H1 (cell line): Measurements from ENCODE around the gene PCCA. TPM values are rescaled to one million over a fixed set of nuclear protein-coding genes. Genes with fewer than 3 reads are reported as not detected.

Experiments
- CTCF ChIA-PET: fragments of 300-600 bp; sonication (Branson Sonifier 250); formaldehyde crosslinking; loops from one replicate; lab custom pipeline; 2021; ENCODE audit not compliant: partially characterized antibody; lab: Charles Lee
- POLR2A ChIA-PET: fragments of 300-600 bp; sonication (Branson Sonifier 250); formaldehyde crosslinking; loops from one replicate; lab custom pipeline; 2021; ENCODE audit warnings: inconsistent platforms; ENCODE audit not compliant: partially characterized antibody; lab: Charles Lee
- DNase-seq, 2 experiments: peaks; one replicate each; pipeline versions ENCODE4 v3.0.0 to v3.0.0-alpha.2; 2010 to 2022; ENCODE audit warnings: low spot score in 2 of 2, low read depth in 1 of 2, mixed read lengths in 1 of 2
- FAIRE-seq: peaks from 2 replicates; lab custom pipeline; 2011; peaks lifted over from hg19 to GRCh38; lab: Jason Lieb, UNC
- H2AFZ ChIP-seq: 2 replicates; pipeline ENCODE4 v1.8.1; 2012; ENCODE audit warnings: low read length, inconsistent platforms
- H2AK5ac ChIP-seq: 2 replicates; pipeline ENCODE4 v1.6.1; 2013; ENCODE audit warnings: low read depth, low read length
- H2BK120ac ChIP-seq: replicated peaks from 2 replicates; pipeline ENCODE3; 2013; ENCODE audit warnings: low read depth, low read length, inconsistent platforms
- H2BK12ac ChIP-seq: 2 replicates; pipeline ENCODE4 v1.6.1; 2013; ENCODE audit warnings: low read depth, low read length
- H2BK15ac ChIP-seq: 2 replicates; pipeline ENCODE4 v1.6.1; 2013; ENCODE audit warnings: low read length
- H2BK20ac ChIP-seq: 2 replicates; pipeline ENCODE4 v1.6.1; 2013; ENCODE audit warnings: low read length
- H2BK5ac ChIP-seq: 2 replicates; pipeline ENCODE4 v1.6.1; 2013; ENCODE audit warnings: low read depth, low read length
- H3K14ac ChIP-seq: 2 replicates; pipeline ENCODE4 v1.6.1; 2013; ENCODE audit warnings: inconsistent platforms; ENCODE audit not compliant: insufficient read length
- H3K18ac ChIP-seq: 2 replicates; pipeline ENCODE4 v1.6.1; 2013; ENCODE audit warnings: low read length; ENCODE audit errors: extremely low read depth
- H3K23ac ChIP-seq: 2 replicates; pipeline ENCODE4 v1.6.1; 2013; ENCODE audit warnings: inconsistent platforms; ENCODE audit not compliant: insufficient read length
- H3K23me2 ChIP-seq: 2 replicates; pipeline ENCODE4 v1.6.1; 2013; ENCODE audit warnings: low read depth, low read length
- H3K27ac ChIP-seq: 2 replicates; pipeline ENCODE4 v1.6.1; 2011; ENCODE audit warnings: low read depth, low read length, inconsistent platforms
- H3K27me3 ChIP-seq, 4 experiments: replicated peaks in 1 of 4; 1 replicate in 1 of 4; 2 replicates in 3 of 4; pipeline versions ENCODE4 v1.6.1 to v1.8.1; 2011 to 2013; ENCODE audit warnings: low read length in 3 of 4, mild to moderate bottlenecking in 3 of 4, inconsistent platforms in 2 of 4, mixed read lengths in 2 of 4, moderate library complexity in 1 of 4; ENCODE audit not compliant: control insufficient read depth in 3 of 4, insufficient read depth in 3 of 4; ENCODE audit errors: extremely low read depth in 1 of 4
- H3K36me3 ChIP-seq, 4 experiments: 2 replicates each; pipeline versions ENCODE4 v1.6.1 to v1.8.1; 2011 to 2013; ENCODE audit warnings: mild to moderate bottlenecking in 4 of 4, low read length in 3 of 4, moderate library complexity in 2 of 4, control low read depth in 1 of 4, inconsistent platforms in 1 of 4; ENCODE audit not compliant: insufficient read depth in 4 of 4, control insufficient read depth in 2 of 4
- H3K4ac ChIP-seq: replicated peaks from 2 replicates; pipeline ENCODE3; 2013; ENCODE audit warnings: low read length, low read depth, mixed read lengths, inconsistent platforms; ENCODE audit not compliant: insufficient read length
- H3K4me1 ChIP-seq, 4 experiments: replicated peaks in 1 of 4; 1 replicate in 1 of 4; 2 replicates in 3 of 4; pipeline versions ENCODE4 v1.6.1 to v1.8.1; 2011 to 2013; ENCODE audit warnings: low read length in 3 of 4, inconsistent platforms in 2 of 4, mixed read lengths in 1 of 4; ENCODE audit not compliant: insufficient read depth in 4 of 4, control insufficient read depth in 3 of 4
- H3K4me2 ChIP-seq, 2 experiments: 2 replicates each; pipeline versions ENCODE4 v1.6.1 to v1.8.1; 2011 to 2013; ENCODE audit warnings: low read depth in 2 of 2, low read length in 2 of 2, control low read depth in 1 of 2, inconsistent platforms in 1 of 2, mild to moderate bottlenecking in 1 of 2; ENCODE audit not compliant: insufficient read depth in 1 of 2
- H3K4me3 ChIP-seq, 4 experiments: fragments of 200-600, 300-600 bp in 1 of 4; sonication (generic), shearing (Covaris generic), sonication (Bioruptor Twin) in 1 of 4; 2 replicates each; pipeline versions ENCODE4 v1.5.1 to v1.8.1; 2011 to 2016; ENCODE audit warnings: low read length in 4 of 4, low read depth in 3 of 4, control low read depth in 2 of 4, inconsistent platforms in 2 of 4, mild to moderate bottlenecking in 2 of 4, mixed read lengths in 1 of 4, moderate library complexity in 1 of 4; ENCODE audit not compliant: insufficient read depth in 2 of 4; ENCODE audit errors: extremely low read depth in 1 of 4
- H3K56ac ChIP-seq: replicated peaks from 2 replicates; pipeline ENCODE3; 2013; ENCODE audit warnings: low read depth, mild to moderate bottlenecking, mixed read lengths, low read length, inconsistent platforms; ENCODE audit not compliant: insufficient read length
- H3K79me1 ChIP-seq: 2 replicates; pipeline ENCODE4 v1.6.1; 2013; ENCODE audit warnings: low read depth, low read length, control low read depth
- H3K79me2 ChIP-seq, 2 experiments: 2 replicates each; pipeline versions ENCODE4 v1.6.1 to v1.8.1; 2012 to 2013; ENCODE audit warnings: low read length in 2 of 2, mild to moderate bottlenecking in 2 of 2, inconsistent platforms in 1 of 2; ENCODE audit not compliant: insufficient read depth in 2 of 2, control insufficient read depth in 1 of 2
- H3K9ac ChIP-seq, 4 experiments: replicated peaks in 1 of 4; 1 replicate in 1 of 4; 2 replicates in 3 of 4; pipeline versions ENCODE4 v1.6.1 to v1.8.1; 2011 to 2013; ENCODE audit warnings: low read depth in 3 of 4, low read length in 3 of 4, control low read depth in 2 of 4, mild to moderate bottlenecking in 2 of 4, moderate library complexity in 2 of 4, inconsistent platforms in 1 of 4; ENCODE audit errors: extremely low read depth in 1 of 4
- H3K9me3 ChIP-seq, 2 experiments: 2 replicates each; pipeline versions ENCODE4 v1.6.1 to v1.8.1; 2012 to 2013; ENCODE audit warnings: mild to moderate bottlenecking in 2 of 2, moderate library complexity in 2 of 2, control low read depth in 1 of 2, inconsistent platforms in 1 of 2, low read depth in 1 of 2, low read length in 1 of 2, mixed read lengths in 1 of 2; ENCODE audit not compliant: insufficient read depth in 2 of 2
- H4K20me1 ChIP-seq, 2 experiments: replicated peaks in 1 of 2; 2 replicates each; pipeline versions ENCODE3 to v1.8.1; 2011 to 2013; ENCODE audit warnings: inconsistent platforms in 2 of 2, low read length in 2 of 2, mild to moderate bottlenecking in 1 of 2; ENCODE audit not compliant: insufficient read depth in 2 of 2, control insufficient read depth in 1 of 2
- H4K5ac ChIP-seq: 2 replicates; pipeline ENCODE4 v1.6.1; 2013; ENCODE audit warnings: low read length, low read depth, mixed read lengths, inconsistent platforms; ENCODE audit not compliant: insufficient read length
- H4K8ac ChIP-seq: 2 replicates; pipeline ENCODE4 v1.8.0; 2013; ENCODE audit warnings: mild to moderate bottlenecking, moderate library complexity, low read length, inconsistent platforms; ENCODE audit not compliant: insufficient read depth; ENCODE audit errors: extremely low read depth
- H4K91ac ChIP-seq: replicated peaks from 2 replicates; pipeline ENCODE3; 2013; ENCODE audit warnings: low read length, mixed read lengths, inconsistent platforms; ENCODE audit not compliant: insufficient read length
- FOSL1 ChIP-seq: IDR thresholded peaks from 2 replicates; pipeline ENCODE4 v1.6.1; 2011; ENCODE audit warnings: mild to moderate bottlenecking, low read depth, low read length, moderate library complexity; ENCODE audit not compliant: insufficient read depth
- HDAC6 ChIP-seq: IDR thresholded peaks from one replicate; pipeline ENCODE4 v1.7.1; 2012; ENCODE audit warnings: low read depth, mild to moderate bottlenecking, inconsistent platforms, low read length, moderate library complexity
- MAFK ChIP-seq: IDR thresholded peaks from 2 replicates; pipeline ENCODE4 v1.6.1; 2012; ENCODE audit warnings: low read depth, mild to moderate bottlenecking, improper control_type of control experiment, low read length
- NRF1 ChIP-seq: IDR thresholded peaks from 2 replicates; pipeline ENCODE4 v1.6.1; 2011; ENCODE audit warnings: mild to moderate bottlenecking, low read depth, low read length, improper control_type of control experiment
- PHF8 ChIP-seq: fragments of 200-600 bp; sonication (generic); conservative IDR thresholded peaks from 2 replicates; pipeline ENCODE4 v1.7.1; 2012; ENCODE audit warnings: low read depth, mild to moderate bottlenecking, inconsistent platforms, low read length, moderate library complexity
- RFX5 ChIP-seq: IDR thresholded peaks from 2 replicates; pipeline ENCODE4 v1.6.1; 2011; ENCODE audit warnings: low read depth, low read length, improper control_type of control experiment, borderline replicate concordance
- SIN3A ChIP-seq, 2 experiments: IDR thresholded peaks in 1 of 2; conservative IDR thresholded peaks in 1 of 2; 2 replicates each; pipeline ENCODE4 v1.6.1; 2011 to 2012; ENCODE audit warnings: low read length in 2 of 2, improper control_type of control experiment in 1 of 2, low read depth in 1 of 2, mild to moderate bottlenecking in 1 of 2
- TAF7 ChIP-seq: optimal IDR thresholded peaks from 2 replicates; pipeline ENCODE3; 2011; ENCODE audit warnings: low read depth, mild to moderate bottlenecking, inconsistent platforms, low read length, moderate library complexity, borderline replicate concordance
- ZNF274 ChIP-seq: IDR thresholded peaks from 2 replicates; pipeline ENCODE4 v1.7.0; 2012; ENCODE audit warnings: low read length, borderline replicate concordance; ENCODE audit errors: extremely low read depth
- polyA plus RNA-seq, 7 experiments: library from polyadenylated mRNA; depleted of rRNA in 3 of 7; stranded (reverse) in 5 of 7; unstranded in 2 of 7; fragments of >200 nt in 5 of 7; fragments of 200-250 nt in 2 of 7; gene quantifications; 1 replicate in 5 of 7; 2 replicates in 1 of 7; 4 replicates in 1 of 7; pipeline versions ENCODE4 v1.2.1 to v1.2.3, GENCODE V29; 2011 to 2013; ENCODE audit warnings: missing spikeins in 2 of 7, mixed read lengths in 2 of 7
- total RNA-seq: library from RNA; stranded (reverse); fragmentation: NEBNext Ultra II Directional; extraction: Animal tissue kit (Norgen Biotek cat#: 25700); gene quantifications from 2 replicates; pipeline ENCODE4 v1.2.1, GENCODE V29; 2021

PCCA gene
- total and polyA plus RNA-seq, 2 of the 8 experiments (the other 6 are each of a cell fraction or from before 2014, with no cell fraction given): 18.4 to 49.8 TPM

DNA sequence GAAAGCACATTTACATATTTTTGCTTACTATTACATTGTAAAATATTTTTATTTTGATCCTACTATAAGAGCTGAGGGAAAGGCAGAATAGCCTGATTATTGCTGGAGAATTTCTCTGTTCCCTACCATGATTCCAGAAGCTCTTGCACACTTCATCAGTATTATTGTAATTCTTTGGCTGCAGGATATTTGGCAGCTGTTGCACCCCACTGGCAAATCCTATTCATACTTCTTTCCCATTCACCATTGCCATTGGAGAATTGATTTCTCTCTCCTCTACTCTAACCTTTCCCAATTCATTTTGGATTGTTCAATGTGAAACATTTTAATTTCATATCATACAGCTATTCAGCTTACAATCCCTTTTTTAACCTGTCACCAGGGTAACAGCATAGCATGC lies 261.7 kb downstream of the PCCA start:
- Histone ChIP-seq H3K56ac (no peak overlapping the region), H4K20me1 (no peaks in the 10 kb centered on the region), H3K18ac (no peak overlapping the region), H2AK5ac (no peak overlapping the region), H2BK20ac (no peak overlapping the region), H3K27ac (no peak overlapping the region), H2BK15ac (no peak overlapping the region), H3K4ac (no peak overlapping the region), H3K79me2 (no peaks in the 10 kb centered on the region), H3K4me1 (peaks cover 0 to 3% (median 0%) of the 10 kb centered on the region in 4 experiments; a peak in 1 of 7 replicates), H2BK120ac (no peak overlapping the region), H3K9ac (no peak overlapping the region), H3K23me2 (no peaks in the 10 kb centered on the region), H4K5ac (no peak overlapping the region), H3K27me3 (no peaks in the 10 kb centered on the region), H2AFZ (no peak overlapping the region), H3K9me3 (no peaks in the 10 kb centered on the region), H2BK5ac (no peak overlapping the region), H3K36me3 (peaks cover 0 to 3% (median 0%) of the 10 kb centered on the region in 4 experiments; a peak in 3 of 8 replicates), H3K79me1 (no peaks in the 10 kb centered on the region), H3K14ac (no peak overlapping the region), H3K23ac (no peak overlapping the region), H3K4me2 (no peak overlapping the region), H4K8ac (no peak overlapping the region), H2BK12ac (no peak overlapping the region), H3K4me3 (no peak overlapping the region), H4K91ac (no peak overlapping the region)
- FAIRE-seq (no peak), DNase-seq (no peak)
- no peak for TF ChIP-seq SIN3A (conservative IDR thresholded peaks at IDR 0.05 in 1 of 2, IDR thresholded peaks at IDR 0.05 in 1 of 2; ENCODE audit: low read depth in 1 of 2, low read length in 2 of 2)
- TF ChIP-seq TAF7: no peak
- no peak for TF ChIP-seq RFX5
- TF ChIP-seq MAFK: no peak
- no peak for TF ChIP-seq HDAC6
- TF ChIP-seq ZNF274: no peak
- TF ChIP-seq NRF1: no peak
- no peak for TF ChIP-seq PHF8
- TF ChIP-seq FOSL1: no peak
- ChIA-PET CTCF (no interaction called here), POLR2A (no interaction called here)
